Dermis blood vessel endothelial cell (primary cell): ENCODE measurements around the gene RDH8. TPM values are rescaled to one million over a fixed set of nuclear protein-coding genes. Genes with fewer than 3 reads are reported as not detected.

Experiments
- DNase-seq: peaks from one replicate; pipeline ENCODE4 v3.0.0; 2010
- total RNA-seq: library from RNA; depleted of rRNA; stranded (reverse); fragments of >200 nt; gene quantifications from 2 replicates; pipeline ENCODE4 v1.2.3, GENCODE V29; 2014

The RDH8 gene
- not detected in 2 replicates for total RNA-seq

GRCh38 chr19:10013316-10013715 is at the start of gene RDH8:
Gene RDH8, plus strand, starts transcription at chr19:10013483. Its CDS starts 15 bp downstream, at chr19:10013498.
- DNase-seq: no peak

DNA sequence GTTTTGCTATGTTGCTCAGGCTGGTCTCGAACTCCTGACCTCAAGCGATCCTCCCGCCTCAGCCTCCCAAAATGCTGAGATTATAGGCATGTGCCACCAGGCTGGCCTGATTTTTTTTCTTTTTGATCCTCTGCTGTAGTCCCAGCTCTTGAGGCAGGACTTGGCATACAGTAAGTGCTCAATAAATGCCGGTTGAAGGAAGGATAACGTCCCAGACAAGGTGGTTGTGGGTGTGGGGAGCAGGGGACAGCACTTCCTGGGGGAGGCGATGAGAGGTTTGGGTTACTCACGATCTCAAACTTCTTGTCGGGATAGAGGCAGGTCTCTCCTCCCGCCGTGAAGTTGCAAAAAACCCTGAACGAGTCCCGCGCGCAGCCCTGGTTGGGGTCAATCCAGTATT is 47.3 kb upstream of the RDH8 start:
- DNase-seq: no peak

GRCh38 chr19:9966448-9966847 is 46.8 kb upstream of the RDH8 start:
- no peak for DNase-seq

GRCh38 chr19:9967326-9967725 is 46.0 kb upstream of the RDH8 start:
- DNase-seq: no peak

GRCh38 chr19:9968820-9969687 is 44.2 kb upstream of the RDH8 start:
- DNase-seq: no peak

GRCh38 chr19:9969688-9969975 is 43.7 kb upstream of the RDH8 start:
- DNase-seq: no peak

GRCh38 chr19:9970481-9970880 is 42.8 kb upstream of the RDH8 start:
- DNase-seq: no peak

DNA sequence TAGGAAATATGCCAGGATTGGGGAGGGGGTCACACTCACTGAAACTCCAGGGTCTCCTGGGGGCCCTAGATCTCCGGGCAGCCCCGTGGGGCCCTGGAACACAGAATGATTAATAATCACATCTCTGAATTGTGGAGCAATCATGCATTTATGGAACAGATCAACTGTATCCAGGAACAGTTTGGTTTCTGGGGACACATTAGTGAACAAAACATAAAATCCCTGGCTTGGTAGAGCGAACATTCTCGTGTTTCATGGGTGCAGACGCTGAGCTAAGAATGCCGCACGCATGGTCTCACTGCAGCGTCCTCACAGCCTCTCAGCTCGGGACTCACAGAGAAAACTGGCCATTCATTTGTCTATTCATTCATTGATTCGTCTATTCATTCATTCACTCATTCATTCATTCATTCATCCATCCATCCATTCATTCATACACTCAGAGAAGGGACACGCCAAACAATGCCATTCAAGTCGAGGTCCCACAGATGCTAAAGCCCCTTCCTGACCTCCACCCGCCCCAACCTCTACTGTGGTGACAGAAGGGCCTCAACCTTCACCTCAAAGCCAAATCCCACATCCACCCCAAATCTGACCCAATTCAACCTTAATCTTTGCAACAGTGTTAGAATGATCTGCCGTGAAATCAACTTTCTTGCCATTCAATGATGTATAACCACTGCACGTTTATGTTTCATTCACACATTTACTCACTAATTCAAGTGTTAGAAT is 42.0 kb upstream of the RDH8 start:
- DNase-seq: no peak

DNA sequence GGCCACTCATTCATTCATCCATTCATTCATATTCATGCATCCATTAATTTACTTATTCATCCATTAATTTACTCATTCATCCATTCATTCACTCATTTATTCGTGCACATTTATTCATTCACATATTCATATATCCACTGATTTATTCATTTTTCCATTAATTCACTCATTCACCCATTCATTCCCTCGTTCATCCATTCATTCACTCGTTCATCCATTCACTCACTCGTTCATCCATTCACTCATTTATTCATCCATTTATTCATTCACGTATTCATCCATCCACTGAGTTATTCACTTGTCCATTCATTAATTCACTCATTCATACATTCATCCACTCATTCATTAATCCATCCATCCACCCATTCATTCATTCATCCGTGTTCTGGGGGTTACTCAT is 41.2 kb upstream of the RDH8 start:
- no peak for DNase-seq

DNA sequence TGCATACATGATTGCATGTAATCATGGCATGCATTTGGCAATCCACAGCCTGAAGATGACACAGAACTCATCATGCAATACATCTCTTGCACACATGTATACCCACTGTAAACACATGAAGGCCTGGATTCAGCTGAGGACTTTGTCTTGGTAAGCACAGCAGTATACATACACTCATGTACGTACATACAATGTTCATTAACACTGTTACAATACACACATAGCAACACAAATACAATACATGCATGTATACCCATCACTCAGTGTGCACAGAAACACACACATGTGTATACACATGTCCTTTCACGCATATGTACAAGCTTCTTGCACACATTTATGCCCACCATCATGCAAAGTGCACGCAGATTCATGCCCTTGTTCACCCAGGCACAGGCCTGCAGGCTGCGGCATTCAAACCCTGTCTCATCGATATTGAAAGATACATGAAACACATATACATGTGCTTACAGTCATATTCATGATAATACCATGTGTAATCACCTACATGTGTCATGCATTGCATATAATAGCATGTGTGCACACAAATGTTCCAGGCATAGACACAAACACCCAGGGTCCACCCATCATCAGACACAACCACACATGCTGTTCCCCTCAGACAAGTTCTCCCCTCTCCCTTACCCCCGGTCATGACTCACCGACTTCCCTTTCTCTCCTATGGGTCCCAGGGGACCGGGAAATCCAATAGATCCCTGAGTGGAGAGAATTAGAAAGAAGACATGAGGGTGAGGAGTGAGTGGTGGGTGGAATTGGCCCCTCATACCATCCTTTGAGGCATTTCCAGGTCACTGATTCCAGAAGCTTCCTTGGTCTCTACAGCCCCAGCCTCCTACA is 31.6 kb upstream of the RDH8 start:
- DNase-seq: no peak

DNA sequence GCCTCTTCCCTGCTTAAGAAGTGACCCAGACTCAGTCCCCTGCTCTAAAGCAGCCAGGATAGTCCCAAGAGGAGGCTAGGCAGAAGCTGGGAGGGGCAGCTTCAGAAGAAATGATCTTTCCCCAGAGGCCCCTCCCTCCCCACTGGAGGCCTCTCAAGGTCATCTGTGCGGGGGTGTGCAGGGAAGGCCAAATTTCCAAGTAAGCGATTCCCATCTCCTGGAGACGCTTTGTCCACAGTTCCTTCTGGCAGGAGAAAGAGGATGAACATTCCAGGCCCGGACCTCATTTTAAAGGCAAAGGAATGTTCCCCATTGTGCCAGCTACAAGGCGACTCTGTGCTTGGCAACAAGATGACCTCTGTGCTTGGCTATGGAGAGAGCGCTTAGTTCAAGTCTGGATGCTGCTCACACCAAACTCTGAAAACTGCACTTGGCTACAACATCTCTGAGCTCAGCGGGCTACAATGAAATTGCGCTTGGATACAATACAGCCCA is 26.4 kb upstream of the RDH8 start:
- DNase-seq: no peak

DNA sequence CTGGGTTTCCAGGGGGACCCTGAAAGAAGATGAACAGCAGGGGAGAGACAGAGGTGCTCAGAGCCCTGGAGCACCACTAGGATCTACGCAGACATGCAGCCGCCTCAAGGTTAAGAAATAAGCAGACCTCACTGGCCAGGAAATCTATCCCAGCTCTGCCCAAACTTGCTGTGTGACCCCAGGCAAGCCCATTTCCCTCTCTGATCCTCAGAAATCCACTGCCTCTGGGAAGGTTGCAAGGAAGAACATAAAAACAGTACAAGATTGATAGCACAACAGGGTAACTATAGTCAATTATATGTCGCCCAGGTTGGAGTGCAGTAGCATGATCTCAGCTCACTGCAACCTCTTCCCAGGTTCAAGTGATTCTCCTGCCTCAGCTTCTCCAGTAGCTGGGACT is 23.8 kb upstream of the RDH8 start:
- DNase-seq: no peak

DNA sequence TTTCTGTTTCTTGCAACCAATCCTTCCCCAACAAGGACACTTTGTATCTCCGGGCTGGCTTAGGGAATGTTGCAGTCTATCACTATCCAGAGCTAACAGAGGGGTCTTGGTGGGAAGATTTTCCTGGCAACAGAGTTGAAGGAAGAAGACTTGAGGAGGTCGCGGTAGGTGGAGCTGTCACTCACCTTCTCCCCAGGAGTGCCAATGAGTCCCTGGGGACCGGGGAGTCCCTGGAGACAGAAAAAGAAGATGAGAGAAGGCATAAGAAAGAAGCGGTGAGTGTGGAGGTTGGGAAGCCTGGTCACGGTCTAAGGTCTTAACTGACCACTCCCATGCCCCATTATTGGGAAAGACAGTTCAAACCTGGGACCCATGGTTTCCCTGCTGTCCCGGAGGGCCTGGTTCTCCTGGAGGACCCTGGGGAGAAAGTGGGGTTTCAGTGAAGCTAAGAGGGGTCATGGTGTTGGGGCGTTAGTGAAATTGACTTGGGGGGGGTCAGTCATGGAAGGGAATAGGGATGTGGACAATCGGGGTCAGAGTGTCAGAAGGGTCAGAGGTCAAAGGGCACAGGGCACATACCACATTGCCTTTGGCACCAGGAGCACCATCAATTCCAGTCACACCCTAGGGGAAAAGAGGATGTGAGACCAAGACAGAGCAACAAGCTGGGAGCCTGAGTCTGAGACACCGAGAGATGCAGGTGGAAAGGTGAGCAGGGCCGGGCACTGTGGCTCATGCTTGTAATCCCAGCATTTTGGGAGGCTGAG is 21.7 kb upstream of the RDH8 start:
- DNase-seq: no peak

GRCh38 chr19:9995084-9995483 is 18.2 kb upstream of the RDH8 start:
- DNase-seq: no peak

- no peak for DNase-seq
These were observed 17.3 kb upstream of the RDH8 start for GRCh38 chr19:9995999-9996398.

- no peak for DNase-seq
These were observed 16.7 kb upstream of the RDH8 start for GRCh38 chr19:9996541-9996940.

DNA sequence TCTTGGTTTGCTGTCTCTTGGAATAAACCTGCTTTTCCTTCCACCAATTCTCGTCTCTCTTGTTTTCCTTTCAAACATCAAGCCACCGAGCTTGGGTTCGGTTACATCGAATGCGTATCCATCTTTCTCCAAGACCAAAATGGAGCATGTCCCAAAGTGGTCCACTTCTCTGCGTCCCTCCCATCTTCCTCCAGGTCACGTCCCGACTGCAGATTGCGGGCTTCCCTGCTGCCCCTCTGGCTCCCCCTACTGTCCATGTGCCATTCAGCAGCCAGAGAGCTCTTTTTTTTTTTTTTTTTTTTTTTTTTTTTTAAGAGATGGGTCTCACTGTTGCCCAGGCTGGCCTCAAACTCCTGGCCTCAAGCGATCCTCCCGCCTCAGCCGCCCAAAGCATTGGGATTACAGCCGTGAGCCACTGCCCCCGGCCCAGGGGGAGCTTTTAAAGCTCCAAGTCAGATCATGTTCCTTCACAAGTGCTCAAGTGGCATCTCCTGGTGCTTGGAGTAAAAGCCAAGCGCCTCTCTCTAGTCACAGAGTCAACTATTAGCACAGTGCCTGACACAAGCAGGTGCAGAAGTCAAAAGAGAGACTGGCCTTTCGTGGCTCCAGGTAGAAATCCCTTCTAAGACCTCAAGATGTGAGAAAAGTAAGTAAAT is 13.0 kb upstream of the RDH8 start:
- peak; percentile 77 for DNase-seq

DNA sequence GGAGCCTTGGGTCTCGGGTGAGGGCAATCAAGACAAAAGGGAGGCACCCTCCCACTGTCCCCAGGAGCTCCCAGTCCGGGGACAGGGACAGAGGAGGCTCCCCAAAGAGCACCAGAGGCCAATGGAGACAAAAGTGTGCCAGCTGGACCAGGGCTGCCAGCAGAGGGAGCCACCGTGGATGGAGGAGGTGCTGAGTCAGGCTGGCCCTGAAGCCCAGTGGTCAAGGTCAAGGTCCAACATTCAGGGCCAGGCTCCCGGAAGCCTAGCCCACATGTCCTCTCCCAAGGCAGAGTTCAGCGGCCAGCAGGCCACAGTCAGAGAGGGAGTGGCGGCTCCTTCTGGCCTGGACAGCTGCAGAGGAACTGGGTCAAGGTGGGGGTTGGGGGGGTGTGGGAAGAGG is 11.4 kb upstream of the RDH8 start:
- DNase-seq: peak; percentile 11

GRCh38 chr19:10003271-10003670 is 10.0 kb upstream of the RDH8 start:
- no peak for DNase-seq

- DNase-seq: no peak
These were observed 8.7 kb upstream of the RDH8 start for GRCh38 chr19:10004617-10005016.

GRCh38 chr19:10005632-10006334 is 7.5 kb upstream of the RDH8 start:
- DNase-seq: no peak
